ENCODE results near the gene C5AR1.
"Not testable (repeated sequence)": the region's sequence is repeated elsewhere in the genome, so short reads cannot be mapped to it uniquely, and the experiment has no call there.

- TF ChIP-seq CTCF (IDR thresholded peaks at IDR 0.05; ENCODE audit: low read length); EZH2 (IDR thresholded peaks at IDR 0.05; ENCODE audit: borderline replicate concordance, low read length): not testable (repeated sequence)
Observed at GRCh38 chr19:47261946-47262793, 47.5 kb upstream of the C5AR1 start.
